GM18870 (cell line): ENCODE results near the gene TMCO1.
"Not testable (repeated sequence)": the region's sequence is repeated elsewhere in the genome, so short reads cannot be mapped to it uniquely, and the experiment has no call there.

Experiments
- ATAC-seq: cut with Tn5 transposase; IDR thresholded peaks from one replicate; pipeline ENCODE4 v1.9.1; 2021; ENCODE audit warnings: moderate library complexity; ENCODE audit not compliant: unreplicated experiment

The TMCO1 gene, protein sequence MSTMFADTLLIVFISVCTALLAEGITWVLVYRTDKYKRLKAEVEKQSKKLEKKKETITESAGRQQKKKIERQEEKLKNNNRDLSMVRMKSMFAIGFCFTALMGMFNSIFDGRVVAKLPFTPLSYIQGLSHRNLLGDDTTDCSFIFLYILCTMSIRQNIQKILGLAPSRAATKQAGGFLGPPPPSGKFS

DNA sequence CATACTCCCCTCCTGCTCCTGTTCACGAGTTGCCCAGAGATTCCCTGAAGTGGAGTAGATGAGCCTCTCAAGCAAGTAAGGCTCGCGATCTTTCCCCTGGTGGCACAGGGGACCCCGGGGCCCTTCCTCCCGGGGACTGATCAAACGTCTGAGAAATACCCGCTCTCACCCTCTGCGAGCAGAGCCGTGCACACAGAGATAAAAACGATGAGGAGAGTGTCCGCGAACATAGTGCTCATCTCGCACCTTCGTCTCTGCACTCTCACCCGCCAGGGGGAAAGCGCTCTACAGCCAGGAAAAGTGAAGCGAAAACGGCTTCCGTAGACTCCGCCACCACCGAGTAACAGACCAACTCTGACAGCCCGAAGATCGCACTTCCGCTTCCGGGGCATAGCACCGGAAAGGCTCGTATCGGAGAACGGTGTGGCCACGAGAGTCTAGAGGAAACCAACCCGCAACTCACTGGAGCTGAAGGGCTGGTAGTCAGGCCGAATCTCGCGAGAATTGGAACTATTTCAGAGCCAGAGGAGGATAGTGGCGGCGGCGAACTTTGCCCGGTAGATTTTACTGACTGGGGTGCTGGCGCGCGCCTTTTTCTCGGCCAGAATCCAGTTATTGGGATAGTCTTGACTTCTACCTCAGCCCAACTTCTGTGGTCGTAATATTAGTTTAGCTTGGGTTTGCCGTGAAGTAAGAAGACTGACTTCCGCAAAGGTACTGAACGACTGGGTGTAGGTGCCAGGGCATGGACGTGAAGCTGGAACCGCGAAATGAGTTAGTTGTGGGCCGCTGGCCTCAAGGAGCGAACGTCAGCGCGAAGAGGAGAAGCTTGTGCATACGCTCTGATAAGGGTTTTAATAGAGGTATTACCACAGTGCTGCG, at the start of gene TMCO1:
Gene TMCO1, minus strand, starts transcription at position 356 of the 882 bp plus-strand sequence. Its CDS starts 117 bp downstream, at position 239.
- ATAC-seq = peak; percentile 100

DNA sequence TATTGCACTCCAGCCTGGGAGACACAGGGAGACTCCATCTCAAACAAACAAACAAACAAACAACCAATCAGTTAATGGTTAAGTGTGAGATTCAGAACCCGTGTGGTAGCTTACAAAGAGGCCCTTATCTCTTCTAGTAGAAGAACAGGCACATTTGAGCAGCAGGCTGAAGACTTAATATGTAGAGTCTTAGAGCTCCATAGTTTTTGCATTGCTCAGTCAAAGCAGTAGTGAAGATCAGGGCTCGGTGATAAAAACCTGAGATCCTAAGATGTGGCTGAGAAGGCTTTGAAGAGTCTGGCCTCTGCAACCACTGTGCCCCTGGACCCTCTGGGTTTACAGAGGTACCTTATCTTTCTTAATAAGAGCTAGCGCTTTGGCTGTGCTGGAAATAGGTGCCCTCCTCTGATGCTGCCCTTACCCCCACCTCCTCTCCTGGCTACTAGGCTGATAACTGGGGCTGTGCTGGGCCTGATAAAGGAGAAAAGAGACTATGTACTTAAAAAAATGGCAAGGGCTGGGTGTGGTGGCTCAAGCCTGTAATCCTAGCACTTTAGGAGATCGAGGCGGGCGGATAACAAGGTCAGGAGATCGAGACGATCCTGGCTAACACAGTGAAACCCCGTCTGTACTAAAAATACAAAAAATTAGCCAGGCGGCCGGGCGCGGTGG, 48.3 kb upstream of the TMCO1 start:
- ATAC-seq = no peak

- no peak for ATAC-seq
Observed at GRCh38 chr1:165816157-165816556, 47.5 kb upstream of the TMCO1 start.

DNA sequence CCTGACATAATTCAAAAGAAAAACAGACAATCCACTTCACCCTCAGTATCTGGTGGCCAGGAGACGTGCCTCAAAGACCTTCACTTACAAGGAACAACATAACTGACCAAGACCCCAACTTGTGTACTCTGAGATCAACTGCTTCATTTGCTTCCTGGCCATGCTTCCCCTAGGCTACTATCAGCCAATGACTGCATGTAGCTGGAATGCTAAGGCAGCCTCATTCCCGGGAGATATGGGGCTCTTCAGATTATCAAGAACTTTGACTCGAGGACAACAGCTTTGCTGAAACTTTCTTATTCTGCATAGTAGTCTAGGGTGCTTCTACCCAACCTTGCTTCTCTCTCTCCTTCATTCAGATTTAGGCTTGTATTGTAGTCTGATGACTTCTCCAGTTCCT, 47.1 kb upstream of the TMCO1 start:
- ATAC-seq = no peak

DNA sequence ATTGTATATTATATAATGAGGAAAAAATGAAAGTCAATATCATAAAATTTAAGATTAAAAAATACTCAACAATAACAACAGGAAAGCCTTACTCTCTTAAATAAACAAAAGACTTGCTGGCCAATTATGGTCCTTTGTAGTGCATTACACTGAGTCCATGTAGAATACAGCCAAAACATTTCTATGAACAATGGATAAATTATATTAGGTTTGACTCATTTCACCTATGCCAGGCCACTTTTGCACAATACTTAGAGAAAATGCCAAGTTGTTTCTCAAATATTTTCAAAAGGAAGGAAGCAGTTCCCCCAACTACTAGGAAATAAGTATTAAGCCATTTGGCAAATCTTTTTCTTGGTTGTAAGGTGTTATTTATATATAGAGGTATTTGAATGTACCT, 38.9 kb upstream of the TMCO1 start:
- ATAC-seq = no peak

DNA sequence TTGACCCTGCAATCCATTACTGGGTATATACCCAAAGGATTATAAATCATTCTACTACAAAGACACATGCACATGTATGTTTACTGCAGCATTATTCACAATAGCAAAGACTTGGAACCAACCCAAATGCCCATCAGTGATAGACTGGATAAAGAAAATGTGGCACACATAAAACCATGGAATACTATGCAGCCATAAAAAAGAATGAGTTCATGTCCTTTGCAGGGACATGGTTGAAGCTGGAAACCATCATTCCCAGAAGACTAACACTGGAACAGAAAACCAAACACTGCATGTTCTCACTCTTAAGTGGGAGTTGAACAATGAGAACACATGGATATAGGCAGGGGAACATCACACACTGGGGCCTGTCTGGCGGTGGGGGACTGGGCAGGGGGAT, 35.8 kb upstream of the TMCO1 start:
- not testable (repeated sequence) for ATAC-seq

DNA sequence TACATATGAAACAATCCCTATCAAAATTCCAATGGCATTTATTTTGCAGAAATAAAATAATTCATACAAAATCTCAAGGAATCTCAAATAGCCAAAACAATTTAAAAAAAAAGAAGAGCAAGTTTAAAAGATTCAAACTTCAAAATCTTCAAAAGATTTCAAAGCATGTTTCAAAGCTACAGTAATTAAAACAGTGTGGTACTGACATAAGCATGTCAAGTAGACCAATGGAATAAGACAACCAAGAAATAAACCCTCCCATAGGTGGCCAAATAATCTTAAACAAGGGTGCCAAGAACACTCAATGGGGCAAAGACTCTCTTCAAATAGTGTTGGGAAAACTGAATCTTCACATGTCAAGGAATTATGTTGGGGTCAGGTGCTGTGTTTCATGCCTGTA, 30.7 kb upstream of the TMCO1 start:
- no peak for ATAC-seq

- no peak for ATAC-seq
Observed at GRCh38 chr1:165795894-165796293, 27.2 kb upstream of the TMCO1 start.

DNA sequence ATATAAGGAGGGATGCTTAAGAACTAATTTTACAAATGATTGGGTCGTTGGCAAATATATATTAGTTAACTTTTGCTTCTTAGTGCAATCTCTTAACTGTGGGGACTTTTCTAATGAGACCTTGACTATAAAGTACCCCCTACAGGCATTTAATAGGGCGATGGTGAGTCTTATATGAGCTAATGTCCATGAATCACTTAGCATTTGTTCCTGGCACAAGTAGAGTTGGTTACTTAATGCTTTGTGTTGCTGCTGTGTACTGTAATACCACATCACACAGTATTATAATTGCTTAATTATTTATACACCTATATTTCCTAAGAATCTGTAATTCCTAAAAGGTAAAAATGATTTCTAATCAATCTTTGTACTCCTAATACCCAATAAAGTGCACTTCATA, 25.3 kb upstream of the TMCO1 start:
- ATAC-seq = no peak

DNA sequence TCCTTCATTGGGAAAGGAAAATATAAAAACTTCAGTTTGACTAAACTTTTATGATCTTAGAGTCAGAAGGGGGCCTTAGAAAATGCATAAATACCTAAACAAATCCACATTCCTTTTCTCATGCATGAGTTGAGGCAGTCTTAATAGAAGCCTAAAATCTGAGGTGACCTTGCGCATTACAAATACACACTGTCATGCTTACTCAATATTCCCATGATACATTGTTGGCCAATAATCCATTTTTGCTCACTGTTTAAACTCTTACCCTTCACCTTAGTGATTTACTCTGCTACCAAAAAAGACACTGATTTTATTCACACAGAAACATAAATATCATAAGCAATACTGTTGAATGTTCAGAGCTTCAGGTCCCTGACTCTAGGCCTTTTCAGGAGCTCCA, 19.1 kb upstream of the TMCO1 start:
- no peak for ATAC-seq

DNA sequence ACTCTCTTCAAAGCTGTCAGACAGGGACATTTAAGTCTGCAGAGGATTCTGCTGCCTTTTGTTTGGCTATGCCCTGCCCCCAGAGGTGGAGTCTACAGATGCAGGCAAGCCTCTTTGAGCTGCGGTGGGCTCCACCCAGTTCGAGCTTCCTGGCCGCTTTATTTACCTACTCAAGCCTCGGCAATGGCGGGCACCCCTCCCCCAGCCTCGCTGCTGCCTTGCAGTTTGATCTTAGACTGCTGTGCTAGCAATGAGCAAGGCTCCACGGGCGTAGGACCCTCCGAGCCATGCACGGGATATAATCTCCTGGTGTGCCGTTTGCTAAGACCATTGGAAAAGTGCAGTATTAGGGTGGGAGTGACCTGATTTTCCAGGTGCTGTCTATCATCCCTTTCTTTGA, 14.9 kb upstream of the TMCO1 start:
- not testable (repeated sequence) for ATAC-seq

DNA sequence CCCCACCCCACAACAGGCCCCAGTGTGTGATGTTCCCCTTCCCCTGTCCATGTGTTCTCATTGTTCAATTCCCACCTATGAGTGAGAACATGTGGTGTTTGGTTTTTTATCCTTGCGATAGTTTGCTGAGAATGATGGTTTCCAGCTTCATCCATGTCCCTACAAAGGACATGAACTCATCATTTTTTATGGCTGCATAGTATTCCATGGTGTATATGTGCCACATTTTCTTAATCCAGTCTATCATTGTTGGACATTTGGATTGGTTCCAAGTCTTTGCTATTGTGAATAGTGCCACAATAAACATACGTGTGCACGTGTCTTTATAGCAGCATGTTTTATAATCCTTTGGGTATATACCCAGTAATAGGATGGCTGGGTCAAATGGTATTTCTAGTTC, 9.5 kb upstream of the TMCO1 start:
- not testable (repeated sequence) for ATAC-seq

- no peak for ATAC-seq
Observed at GRCh38 chr1:165773324-165773965, 4.8 kb upstream of the TMCO1 start.

GRCh38 chr1:165772739-165773138, 4.1 kb upstream of the TMCO1 start:
- ATAC-seq = no peak

DNA sequence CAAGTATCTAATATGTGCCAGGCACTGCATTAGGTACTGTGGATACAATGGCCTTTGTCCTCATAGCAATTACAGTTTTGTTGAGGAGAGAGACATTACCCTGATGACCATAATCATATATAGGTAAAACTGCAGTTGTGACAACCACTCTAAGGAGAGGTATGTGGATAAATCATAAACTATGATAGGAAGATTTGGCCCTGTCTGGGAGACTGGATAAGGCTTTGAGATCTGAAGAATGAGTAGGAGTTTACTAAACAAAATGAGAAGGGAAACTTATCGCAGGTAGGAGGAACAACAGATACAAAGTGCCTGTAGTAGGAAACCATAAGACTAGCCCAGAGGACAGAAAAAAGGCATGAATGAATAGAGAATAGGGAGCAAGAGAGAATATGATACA, 4.4 kb downstream of the TMCO1 start:
- ATAC-seq = no peak

GRCh38 chr1:165763442-165763841, 5.2 kb downstream of the TMCO1 start:
- no peak for ATAC-seq

DNA sequence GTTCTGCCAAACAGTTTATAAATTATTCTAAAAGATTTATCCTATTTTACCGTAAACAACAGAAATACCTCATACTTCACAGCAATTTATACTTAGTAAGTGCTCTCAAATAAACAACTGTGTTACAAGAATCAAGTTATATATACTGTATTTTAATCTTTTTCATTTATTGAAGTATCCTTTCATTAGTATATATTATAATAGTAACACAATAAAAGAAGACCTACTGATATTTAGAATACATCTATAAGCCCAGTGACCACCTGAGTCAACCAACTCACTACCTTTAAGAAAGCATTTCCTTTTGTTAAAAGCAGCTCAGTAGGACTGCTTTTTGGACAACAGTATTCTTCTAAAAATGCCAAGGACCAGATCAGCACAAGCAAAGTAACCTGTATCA, 5.9 kb downstream of the TMCO1 start:
- no peak for ATAC-seq

DNA sequence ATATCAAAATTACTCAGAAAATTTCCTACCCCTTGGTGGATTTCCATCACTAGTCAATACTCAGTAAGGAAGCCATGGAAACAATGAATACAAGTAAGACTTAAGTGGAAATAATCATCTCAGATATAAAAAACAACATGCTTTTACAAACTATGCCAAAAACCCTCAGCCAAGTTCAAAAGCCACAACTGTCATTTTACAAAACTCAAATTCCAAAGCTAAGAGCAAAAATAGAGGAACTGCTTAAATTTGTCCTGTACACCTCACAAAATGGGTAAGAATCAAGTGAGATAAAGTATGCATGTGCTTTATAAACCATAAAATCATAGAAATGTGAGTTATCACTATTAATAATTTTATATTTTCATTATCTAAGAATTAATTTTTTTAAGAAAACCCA, 9.6 kb downstream of the TMCO1 start:
- ATAC-seq = no peak

- ATAC-seq = no peak
Observed at GRCh38 chr1:165755393-165756010, 13.2 kb downstream of the TMCO1 start.

- ATAC-seq = peak; percentile 93
Observed at GRCh38 chr1:165753934-165754333, 14.7 kb downstream of the TMCO1 start.

DNA sequence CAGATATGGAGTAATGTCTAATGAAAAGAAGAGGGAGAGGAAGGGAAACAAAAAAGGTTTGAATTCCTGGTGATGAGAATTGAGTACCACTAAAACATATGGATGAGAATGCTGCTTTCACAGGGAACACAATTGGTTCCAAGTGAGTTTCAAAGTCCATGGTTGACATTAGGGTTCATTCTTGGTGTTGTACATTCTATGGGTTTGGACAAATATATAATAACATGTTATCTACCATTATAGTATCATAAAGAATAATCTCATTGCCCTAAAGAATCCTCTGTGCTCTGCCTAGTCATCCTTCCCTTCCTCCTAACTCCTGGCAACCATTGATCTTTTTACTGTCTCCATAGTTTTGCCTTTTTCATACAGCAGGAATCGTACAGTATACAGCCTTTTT, 20.1 kb downstream of the TMCO1 start:
- no peak for ATAC-seq
